Measurements from ENCODE around the gene INHBE. TPM values are rescaled to one million over a fixed set of nuclear protein-coding genes. Genes with fewer than 3 reads are reported as not detected.
"Not testable (repeated sequence)": the region's sequence is repeated elsewhere in the genome, so short reads cannot be mapped to it uniquely, and the experiment has no call there.

INHBE gene
- total RNA-seq, 1 experiment from 2014 or later = 0.59 TPM

DNA sequence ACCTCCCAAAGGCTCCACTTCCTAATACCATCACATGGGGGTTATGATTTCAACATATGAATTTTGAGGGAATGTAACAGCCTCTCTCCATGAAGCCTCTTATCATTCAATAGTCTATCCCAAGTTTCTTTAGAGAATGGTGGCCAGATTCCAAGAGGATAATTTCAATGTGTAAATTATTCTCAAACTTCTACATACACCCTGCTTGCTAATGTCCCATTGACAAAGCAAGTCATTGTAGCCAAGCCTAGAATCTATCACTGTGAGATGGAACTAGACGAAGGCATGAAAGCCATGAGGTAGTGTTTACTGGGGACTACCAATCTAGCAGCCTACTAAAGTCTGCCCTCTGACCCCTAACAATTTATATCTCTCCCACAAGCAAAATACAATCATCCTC lies 16.7 kb upstream of the INHBE start:
- Histone ChIP-seq H3K4me1 (ENCODE audit: control insufficient read depth, insufficient read depth, low read length) (no peaks in the 10 kb centered on the region), H3K27me3 (ENCODE audit: control insufficient read depth, insufficient read depth, low read length) (no peaks in the 10 kb centered on the region), H3K36me3 (ENCODE audit: control insufficient read depth, insufficient read depth, low read length) (no peaks in the 10 kb centered on the region), H3K27ac (ENCODE audit: low read length) (no peak overlapping the region), H3K9me3 (ENCODE audit: control insufficient read depth, insufficient read depth, low read depth, low read length) (no peaks in the 10 kb centered on the region), H3K4me3 (ENCODE audit: low read depth in 2 of 2, low read length in 2 of 2) (no peak overlapping the region)
- CTCF ChIA-PET = no interaction called here
- TF ChIP-seq POLR2AphosphoS5 (IDR thresholded peaks at IDR 0.05; ENCODE audit: low read depth, low read length) (no peak), TCF7L2 (IDR thresholded peaks at IDR 0.05; ENCODE audit: low read depth, low read length) (no peak), SIN3A (IDR thresholded peaks at IDR 0.05; ENCODE audit: borderline replicate concordance, insufficient read depth, low read depth, low read length) (no peak)
- in situ Hi-C loops (cut with HindIII; ENCODE audit: low pct_unique_long_range_greater_than_20kb, low sequenced_read_pairs) = no loop called here
- BruUV-seq (replicated peaks) = no TSS peak
- POLR2A ChIA-PET = no interaction called here
- intact Hi-C loops (cut with micrococcal nuclease; ENCODE audit: unreplicated experiment) = no loop called here
- DNase-seq (ENCODE audit: low read depth, low spot score) = no peak
- no peak for ATAC-seq

DNA sequence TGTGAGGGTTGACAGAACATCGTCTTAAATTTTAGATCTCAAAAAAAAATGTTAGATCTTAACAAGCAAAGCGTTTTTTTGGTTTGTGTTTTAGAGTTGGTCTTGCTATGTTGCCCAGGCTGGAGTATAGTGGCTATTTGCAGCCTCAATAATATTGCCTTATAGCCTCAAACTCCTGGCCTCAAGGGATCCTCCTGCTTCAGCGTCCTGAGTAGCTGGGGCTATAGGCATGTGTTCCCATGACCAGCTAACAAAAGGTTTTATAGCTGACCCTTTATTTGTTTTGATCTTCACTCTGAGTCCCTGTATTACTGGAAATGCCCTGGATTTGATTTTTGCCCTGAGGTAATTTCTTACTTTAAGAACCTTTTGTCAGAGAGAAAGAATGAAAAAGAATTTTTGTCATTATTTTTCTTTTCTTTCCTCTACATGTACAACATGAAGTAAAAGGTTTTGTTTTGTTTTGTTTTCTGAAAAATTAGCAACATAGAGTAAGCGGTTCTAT lies 15.3 kb upstream of the INHBE start:
- in situ Hi-C loops (cut with HindIII; ENCODE audit: low pct_unique_long_range_greater_than_20kb, low sequenced_read_pairs) = no loop called here

DNA sequence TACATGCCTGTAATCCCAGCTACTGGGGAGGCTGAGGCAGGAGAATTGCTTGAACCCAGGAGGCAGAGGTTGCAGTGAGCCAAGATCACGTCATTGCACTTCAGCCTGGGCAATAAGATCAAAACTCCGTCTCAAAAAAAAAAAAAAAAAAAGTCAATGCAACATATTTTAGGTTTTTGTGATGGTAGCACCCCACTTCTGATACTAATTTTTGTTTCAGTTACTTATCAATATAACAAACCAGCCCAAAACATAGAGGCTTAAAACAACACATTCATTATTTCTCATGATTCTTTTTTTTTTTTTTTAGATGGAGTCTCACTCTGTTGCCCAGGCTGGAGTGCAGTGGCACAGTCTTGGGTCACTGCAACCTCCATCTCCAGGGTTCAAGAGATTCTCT lies 13.7 kb upstream of the INHBE start:
- in situ Hi-C loops (cut with HindIII; ENCODE audit: low pct_unique_long_range_greater_than_20kb, low sequenced_read_pairs); DNase-seq (ENCODE audit: low read depth, low spot score); BruUV-seq (replicated peaks); H3K36me3 ChIP-seq (ENCODE audit: control insufficient read depth, insufficient read depth, low read length); intact Hi-C loops (cut with micrococcal nuclease; ENCODE audit: unreplicated experiment); H3K9me3 ChIP-seq (ENCODE audit: control insufficient read depth, insufficient read depth, low read depth, low read length); H3K4me3 ChIP-seq (ENCODE audit: low read depth in 2 of 2, low read length in 2 of 2); H3K4me1 ChIP-seq (ENCODE audit: control insufficient read depth, insufficient read depth, low read length); POLR2A ChIA-PET; ATAC-seq; H3K27me3 ChIP-seq (ENCODE audit: control insufficient read depth, insufficient read depth, low read length); H3K27ac ChIP-seq (ENCODE audit: low read length): not testable (repeated sequence)
- CTCF ChIA-PET = interaction anchor here (1.5 kb wide), 1 partner anchor 11 kb away, joined by 3 read pairs; no protein-coding TSS in a partner anchor

More for the DNA sequence above, 15.3 kb upstream of the INHBE start:
- Histone ChIP-seq H3K27me3 (ENCODE audit: control insufficient read depth, insufficient read depth, low read length) (no peaks in the 10 kb centered on the region), H3K4me3 (ENCODE audit: low read depth in 2 of 2, low read length in 2 of 2) (no peak overlapping the region), H3K4me1 (ENCODE audit: control insufficient read depth, insufficient read depth, low read length) (no peaks in the 10 kb centered on the region), H3K36me3 (ENCODE audit: control insufficient read depth, insufficient read depth, low read length) (no peaks in the 10 kb centered on the region), H3K27ac (ENCODE audit: low read length) (no peak overlapping the region), H3K9me3 (ENCODE audit: control insufficient read depth, insufficient read depth, low read depth, low read length) (no peaks in the 10 kb centered on the region)
- ChIA-PET CTCF (no interaction called here), POLR2A (no interaction called here)
- intact Hi-C loops (cut with micrococcal nuclease; ENCODE audit: unreplicated experiment) = no loop called here
- ATAC-seq = no peak
- DNase-seq (ENCODE audit: low read depth, low spot score) = no peak
- no TSS peak for BruUV-seq (replicated peaks)
- TF ChIP-seq POLR2AphosphoS5 (IDR thresholded peaks at IDR 0.05; ENCODE audit: low read depth, low read length) = no peak
- TF ChIP-seq, protein P1, sequence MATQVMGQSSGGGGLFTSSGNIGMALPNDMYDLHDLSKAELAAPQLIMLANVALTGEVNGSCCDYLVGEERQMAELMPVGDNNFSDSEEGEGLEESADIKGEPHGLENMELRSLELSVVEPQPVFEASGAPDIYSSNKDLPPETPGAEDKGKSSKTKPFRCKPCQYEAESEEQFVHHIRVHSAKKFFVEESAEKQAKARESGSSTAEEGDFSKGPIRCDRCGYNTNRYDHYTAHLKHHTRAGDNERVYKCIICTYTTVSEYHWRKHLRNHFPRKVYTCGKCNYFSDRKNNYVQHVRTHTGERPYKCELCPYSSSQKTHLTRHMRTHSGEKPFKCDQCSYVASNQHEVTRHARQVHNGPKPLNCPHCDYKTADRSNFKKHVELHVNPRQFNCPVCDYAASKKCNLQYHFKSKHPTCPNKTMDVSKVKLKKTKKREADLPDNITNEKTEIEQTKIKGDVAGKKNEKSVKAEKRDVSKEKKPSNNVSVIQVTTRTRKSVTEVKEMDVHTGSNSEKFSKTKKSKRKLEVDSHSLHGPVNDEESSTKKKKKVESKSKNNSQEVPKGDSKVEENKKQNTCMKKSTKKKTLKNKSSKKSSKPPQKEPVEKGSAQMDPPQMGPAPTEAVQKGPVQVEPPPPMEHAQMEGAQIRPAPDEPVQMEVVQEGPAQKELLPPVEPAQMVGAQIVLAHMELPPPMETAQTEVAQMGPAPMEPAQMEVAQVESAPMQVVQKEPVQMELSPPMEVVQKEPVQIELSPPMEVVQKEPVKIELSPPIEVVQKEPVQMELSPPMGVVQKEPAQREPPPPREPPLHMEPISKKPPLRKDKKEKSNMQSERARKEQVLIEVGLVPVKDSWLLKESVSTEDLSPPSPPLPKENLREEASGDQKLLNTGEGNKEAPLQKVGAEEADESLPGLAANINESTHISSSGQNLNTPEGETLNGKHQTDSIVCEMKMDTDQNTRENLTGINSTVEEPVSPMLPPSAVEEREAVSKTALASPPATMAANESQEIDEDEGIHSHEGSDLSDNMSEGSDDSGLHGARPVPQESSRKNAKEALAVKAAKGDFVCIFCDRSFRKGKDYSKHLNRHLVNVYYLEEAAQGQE (IDR thresholded peaks at IDR 0.05; ENCODE audit: insufficient read depth in 1 of 2, low read depth in 2 of 2, low read length in 1 of 2) = no peak

DNA sequence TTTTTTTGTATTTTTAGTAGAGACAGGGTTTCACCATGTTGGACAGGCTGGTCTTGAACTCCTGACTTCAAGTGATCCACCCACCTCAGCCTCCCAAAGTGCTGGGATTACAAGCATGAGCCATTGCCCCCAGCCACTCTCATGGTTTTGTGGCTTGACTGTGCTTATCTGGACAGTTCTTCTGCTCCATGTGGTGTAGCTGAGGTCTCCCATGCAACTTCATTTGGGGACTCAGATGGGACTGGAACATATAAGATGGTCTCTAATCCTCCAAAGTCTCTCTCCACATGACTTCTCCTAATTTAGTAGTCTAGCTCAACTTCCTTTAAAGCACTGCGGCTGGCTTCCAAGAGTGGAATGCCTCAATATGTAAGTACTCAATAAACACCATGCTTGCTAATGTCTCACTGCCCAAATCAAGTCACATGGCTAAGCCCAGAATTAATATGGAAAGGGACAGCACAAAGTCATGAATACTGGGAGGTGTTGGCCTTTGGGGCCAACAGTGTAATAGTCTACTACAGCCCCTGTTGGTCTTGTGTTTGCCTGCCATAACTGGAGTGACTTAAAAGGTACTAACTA lies 13.2 kb upstream of the INHBE start:
- POLR2A ChIA-PET = no interaction called here
- no TSS peak for BruUV-seq (replicated peaks)
- H3K4me1 ChIP-seq (ENCODE audit: control insufficient read depth, insufficient read depth, low read length) = no peaks in the 10 kb centered on the region
- ATAC-seq = no peak
- no peak overlapping the region for H3K4me3 ChIP-seq (ENCODE audit: low read depth in 2 of 2, low read length in 2 of 2)
- no peaks in the 10 kb centered on the region for H3K36me3 ChIP-seq (ENCODE audit: control insufficient read depth, insufficient read depth, low read length)
- TF ChIP-seq, protein P2, sequence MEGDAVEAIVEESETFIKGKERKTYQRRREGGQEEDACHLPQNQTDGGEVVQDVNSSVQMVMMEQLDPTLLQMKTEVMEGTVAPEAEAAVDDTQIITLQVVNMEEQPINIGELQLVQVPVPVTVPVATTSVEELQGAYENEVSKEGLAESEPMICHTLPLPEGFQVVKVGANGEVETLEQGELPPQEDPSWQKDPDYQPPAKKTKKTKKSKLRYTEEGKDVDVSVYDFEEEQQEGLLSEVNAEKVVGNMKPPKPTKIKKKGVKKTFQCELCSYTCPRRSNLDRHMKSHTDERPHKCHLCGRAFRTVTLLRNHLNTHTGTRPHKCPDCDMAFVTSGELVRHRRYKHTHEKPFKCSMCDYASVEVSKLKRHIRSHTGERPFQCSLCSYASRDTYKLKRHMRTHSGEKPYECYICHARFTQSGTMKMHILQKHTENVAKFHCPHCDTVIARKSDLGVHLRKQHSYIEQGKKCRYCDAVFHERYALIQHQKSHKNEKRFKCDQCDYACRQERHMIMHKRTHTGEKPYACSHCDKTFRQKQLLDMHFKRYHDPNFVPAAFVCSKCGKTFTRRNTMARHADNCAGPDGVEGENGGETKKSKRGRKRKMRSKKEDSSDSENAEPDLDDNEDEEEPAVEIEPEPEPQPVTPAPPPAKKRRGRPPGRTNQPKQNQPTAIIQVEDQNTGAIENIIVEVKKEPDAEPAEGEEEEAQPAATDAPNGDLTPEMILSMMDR (IDR thresholded peaks at IDR 0.05) = no peak
- TF ChIP-seq SIN3A (IDR thresholded peaks at IDR 0.05; ENCODE audit: borderline replicate concordance, insufficient read depth, low read depth, low read length) (no peak), POLR2AphosphoS5 (IDR thresholded peaks at IDR 0.05; ENCODE audit: low read depth, low read length) (no peak), TCF7L2 (IDR thresholded peaks at IDR 0.05; ENCODE audit: low read depth, low read length) (no peak)
- TF ChIP-seq, protein P1 (IDR thresholded peaks at IDR 0.05; ENCODE audit: insufficient read depth in 1 of 2, low read depth in 2 of 2, low read length in 1 of 2) = no peak
- CTCF ChIA-PET = interaction anchor here (0.7 to 1.5 kb wide), 2 partner anchors 11 to 13 kb away, joined by 3 to 4 read pairs; partner anchors contain the start of gene INHBE
- in situ Hi-C loops (cut with HindIII; ENCODE audit: low pct_unique_long_range_greater_than_20kb, low sequenced_read_pairs) = no loop called here
- no peak for DNase-seq (ENCODE audit: low read depth, low spot score)
- H3K27ac ChIP-seq (ENCODE audit: low read length) = no peak overlapping the region
- no peaks in the 10 kb centered on the region for H3K27me3 ChIP-seq (ENCODE audit: control insufficient read depth, insufficient read depth, low read length)
- H3K9me3 ChIP-seq (ENCODE audit: control insufficient read depth, insufficient read depth, low read depth, low read length) = no peaks in the 10 kb centered on the region
- intact Hi-C loops (cut with micrococcal nuclease; ENCODE audit: unreplicated experiment) = no loop called here

Measured in Panc1 (cell line).